HL-60 (cell line): ENCODE results near the gene BCL2.

ENCODE experiments used
- DNase-seq, 2 experiments: peaks; one replicate each; pipeline ENCODE4 v3.0.0-alpha.2; 2010 to 2020; ENCODE audit warnings: low read depth in 1 of 2, low spot score in 1 of 2
- H3K27ac ChIP-seq: fragments of 250-450 bp; sonication (Bioruptor Pico); replicated peaks from 2 replicates; pipeline ENCODE4 v1.5.1; 2020; ENCODE audit warnings: mild to moderate bottlenecking, moderate library complexity
- H3K27me3 ChIP-seq: fragments of 250-450 bp; sonication (Bioruptor Pico); 2 replicates; pipeline ENCODE4 v1.5.1; 2021; ENCODE audit warnings: mild to moderate bottlenecking, moderate library complexity; ENCODE audit not compliant: insufficient read depth, poor library complexity, severe bottlenecking
- H3K4me3 ChIP-seq: replicated peaks from 2 replicates; pipeline ENCODE4 v1.5.1; 2011; ENCODE audit warnings: mild to moderate bottlenecking, control low read depth, low read length; ENCODE audit not compliant: insufficient read depth
- GABPA ChIP-seq: IDR thresholded peaks from 2 replicates; pipeline ENCODE4 v1.6.1; 2012; ENCODE audit warnings: low read depth
- POLR2AphosphoS5 ChIP-seq: IDR thresholded peaks from 2 replicates; pipeline ENCODE4 v1.6.1; 2012; ENCODE audit warnings: low read depth
- SPI1 ChIP-seq: IDR thresholded peaks from 2 replicates; pipeline ENCODE4 v1.6.1; 2012; ENCODE audit warnings: low read depth, mild to moderate bottlenecking, borderline replicate concordance
- TF ChIP-seq, protein P1 (sequence below): IDR thresholded peaks from one replicate; pipeline ENCODE4 v1.5.1; 2011; ENCODE audit warnings: low read length, control low read depth, inconsistent platforms; ENCODE audit not compliant: insufficient read depth
- TF ChIP-seq, protein P2 (sequence below): IDR thresholded peaks from 2 replicates; pipeline ENCODE4 v1.6.1; 2012; ENCODE audit warnings: low read depth; ENCODE audit not compliant: insufficient replicate concordance

Gene BCL2

DNA sequence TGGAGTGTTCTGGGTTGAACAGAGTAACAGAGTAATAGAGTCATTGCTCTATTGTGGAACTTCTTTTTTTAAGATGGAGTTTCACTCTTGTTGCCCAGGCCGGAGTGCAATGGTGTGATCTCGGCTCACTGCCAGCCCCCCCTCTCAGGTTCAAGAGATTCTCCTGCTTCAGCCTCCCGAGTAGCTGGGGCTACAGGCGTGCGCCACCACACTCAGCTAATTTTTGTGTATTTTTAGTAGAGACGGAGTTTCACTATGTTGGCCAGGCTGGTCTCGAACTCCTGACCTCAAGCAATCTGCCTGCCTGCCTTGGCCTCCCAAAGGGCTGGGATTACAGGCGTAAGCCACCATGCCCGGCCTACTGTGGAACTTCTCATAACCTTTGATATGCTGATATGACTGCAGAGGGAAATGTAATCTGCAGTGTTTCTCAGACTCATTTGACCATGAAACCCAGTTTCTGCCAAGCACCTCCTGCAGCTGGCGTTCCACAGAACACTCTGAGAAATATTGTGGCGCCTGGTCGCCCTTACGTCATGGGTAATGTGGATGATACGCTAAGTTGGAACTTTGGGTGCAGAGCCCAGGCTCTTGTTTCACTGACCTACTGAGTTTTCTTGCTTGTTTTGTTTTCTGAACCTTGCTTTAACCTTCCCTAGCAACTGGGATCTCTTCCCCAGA is 213.8 kb downstream of the BCL2 start:
- Histone ChIP-seq H3K27me3 (no peaks in the 10 kb centered on the region), H3K4me3 (no peak overlapping the region), H3K27ac (no peak overlapping the region; the same call in 1 of the 2 replicates)
- TF ChIP-seq, protein P1, sequence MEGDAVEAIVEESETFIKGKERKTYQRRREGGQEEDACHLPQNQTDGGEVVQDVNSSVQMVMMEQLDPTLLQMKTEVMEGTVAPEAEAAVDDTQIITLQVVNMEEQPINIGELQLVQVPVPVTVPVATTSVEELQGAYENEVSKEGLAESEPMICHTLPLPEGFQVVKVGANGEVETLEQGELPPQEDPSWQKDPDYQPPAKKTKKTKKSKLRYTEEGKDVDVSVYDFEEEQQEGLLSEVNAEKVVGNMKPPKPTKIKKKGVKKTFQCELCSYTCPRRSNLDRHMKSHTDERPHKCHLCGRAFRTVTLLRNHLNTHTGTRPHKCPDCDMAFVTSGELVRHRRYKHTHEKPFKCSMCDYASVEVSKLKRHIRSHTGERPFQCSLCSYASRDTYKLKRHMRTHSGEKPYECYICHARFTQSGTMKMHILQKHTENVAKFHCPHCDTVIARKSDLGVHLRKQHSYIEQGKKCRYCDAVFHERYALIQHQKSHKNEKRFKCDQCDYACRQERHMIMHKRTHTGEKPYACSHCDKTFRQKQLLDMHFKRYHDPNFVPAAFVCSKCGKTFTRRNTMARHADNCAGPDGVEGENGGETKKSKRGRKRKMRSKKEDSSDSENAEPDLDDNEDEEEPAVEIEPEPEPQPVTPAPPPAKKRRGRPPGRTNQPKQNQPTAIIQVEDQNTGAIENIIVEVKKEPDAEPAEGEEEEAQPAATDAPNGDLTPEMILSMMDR: no peak
- TF ChIP-seq SPI1: no peak
- no peak for TF ChIP-seq POLR2AphosphoS5
- TF ChIP-seq, protein P2, sequence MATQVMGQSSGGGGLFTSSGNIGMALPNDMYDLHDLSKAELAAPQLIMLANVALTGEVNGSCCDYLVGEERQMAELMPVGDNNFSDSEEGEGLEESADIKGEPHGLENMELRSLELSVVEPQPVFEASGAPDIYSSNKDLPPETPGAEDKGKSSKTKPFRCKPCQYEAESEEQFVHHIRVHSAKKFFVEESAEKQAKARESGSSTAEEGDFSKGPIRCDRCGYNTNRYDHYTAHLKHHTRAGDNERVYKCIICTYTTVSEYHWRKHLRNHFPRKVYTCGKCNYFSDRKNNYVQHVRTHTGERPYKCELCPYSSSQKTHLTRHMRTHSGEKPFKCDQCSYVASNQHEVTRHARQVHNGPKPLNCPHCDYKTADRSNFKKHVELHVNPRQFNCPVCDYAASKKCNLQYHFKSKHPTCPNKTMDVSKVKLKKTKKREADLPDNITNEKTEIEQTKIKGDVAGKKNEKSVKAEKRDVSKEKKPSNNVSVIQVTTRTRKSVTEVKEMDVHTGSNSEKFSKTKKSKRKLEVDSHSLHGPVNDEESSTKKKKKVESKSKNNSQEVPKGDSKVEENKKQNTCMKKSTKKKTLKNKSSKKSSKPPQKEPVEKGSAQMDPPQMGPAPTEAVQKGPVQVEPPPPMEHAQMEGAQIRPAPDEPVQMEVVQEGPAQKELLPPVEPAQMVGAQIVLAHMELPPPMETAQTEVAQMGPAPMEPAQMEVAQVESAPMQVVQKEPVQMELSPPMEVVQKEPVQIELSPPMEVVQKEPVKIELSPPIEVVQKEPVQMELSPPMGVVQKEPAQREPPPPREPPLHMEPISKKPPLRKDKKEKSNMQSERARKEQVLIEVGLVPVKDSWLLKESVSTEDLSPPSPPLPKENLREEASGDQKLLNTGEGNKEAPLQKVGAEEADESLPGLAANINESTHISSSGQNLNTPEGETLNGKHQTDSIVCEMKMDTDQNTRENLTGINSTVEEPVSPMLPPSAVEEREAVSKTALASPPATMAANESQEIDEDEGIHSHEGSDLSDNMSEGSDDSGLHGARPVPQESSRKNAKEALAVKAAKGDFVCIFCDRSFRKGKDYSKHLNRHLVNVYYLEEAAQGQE: no peak
- no peak for TF ChIP-seq GABPA
- no peak for DNase-seq

DNA sequence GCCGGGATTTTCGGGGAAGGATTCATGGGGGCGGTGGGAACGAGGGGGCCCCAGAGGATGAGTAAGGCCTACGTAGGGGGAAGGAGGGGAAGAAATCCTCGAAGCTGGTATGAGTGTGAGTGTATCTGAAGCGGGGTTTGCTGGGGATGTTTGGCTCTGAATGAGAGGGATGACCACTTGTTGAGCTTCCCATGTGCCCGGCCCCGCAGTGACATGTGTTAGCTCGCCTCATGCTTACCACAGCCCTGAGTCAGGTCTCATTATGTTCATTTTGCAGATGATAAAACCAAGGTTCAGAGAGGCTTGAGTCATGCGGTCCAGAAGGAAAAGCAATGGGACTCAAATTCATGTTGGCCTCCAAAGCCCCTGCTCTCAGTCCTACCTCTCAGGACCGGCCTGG is 214.7 kb downstream of the BCL2 start:
- no peak for DNase-seq
- Histone ChIP-seq H3K27ac (no peak overlapping the region), H3K4me3 (no peak overlapping the region), H3K27me3 (no peaks in the 10 kb centered on the region)
- TF ChIP-seq POLR2AphosphoS5: no peak

DNA sequence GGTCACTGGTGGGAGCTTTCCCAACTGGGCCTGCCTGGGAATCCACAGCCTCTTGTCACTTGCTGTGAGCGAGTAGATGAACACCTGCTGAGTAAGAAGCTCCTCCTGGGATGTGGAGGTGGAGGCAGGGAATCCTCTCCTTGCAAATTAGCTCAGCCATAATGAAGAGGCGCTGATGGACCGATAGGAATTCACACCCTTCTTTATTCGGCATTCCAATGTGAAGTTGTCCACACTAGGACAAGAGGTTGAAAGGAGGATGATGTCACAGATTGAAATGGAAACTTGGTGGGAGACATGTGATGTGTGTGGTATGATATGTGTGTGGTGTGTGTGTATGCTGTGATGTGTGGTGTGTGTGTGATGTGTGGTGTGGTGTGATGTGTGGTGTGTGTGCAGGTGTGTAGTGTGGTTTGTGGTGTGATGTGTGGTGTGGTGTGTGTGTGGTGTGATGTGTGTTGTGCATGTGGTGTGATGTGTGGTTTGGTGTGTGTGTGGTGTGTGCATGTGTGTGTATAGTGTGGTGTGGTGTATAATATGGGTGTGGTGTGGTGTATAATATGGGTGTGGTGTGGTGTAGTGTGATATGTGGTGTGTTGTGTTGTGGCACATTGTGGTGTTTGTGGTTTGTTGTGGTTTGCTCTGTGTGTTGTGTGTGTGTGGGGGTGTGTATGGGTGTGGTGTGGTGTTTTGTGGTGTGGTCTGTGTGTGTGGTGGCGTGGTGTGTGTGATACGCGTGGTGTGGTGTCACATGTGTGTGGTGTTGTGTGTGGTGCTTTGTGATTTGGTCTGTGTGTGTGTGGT is 216.4 kb downstream of the BCL2 start:
- no peak for TF ChIP-seq GABPA
- DNase-seq: no peak
- no peak overlapping the region for H3K27ac ChIP-seq
- H3K4me3 ChIP-seq: no peak overlapping the region
- no peaks in the 10 kb centered on the region for H3K27me3 ChIP-seq

DNA sequence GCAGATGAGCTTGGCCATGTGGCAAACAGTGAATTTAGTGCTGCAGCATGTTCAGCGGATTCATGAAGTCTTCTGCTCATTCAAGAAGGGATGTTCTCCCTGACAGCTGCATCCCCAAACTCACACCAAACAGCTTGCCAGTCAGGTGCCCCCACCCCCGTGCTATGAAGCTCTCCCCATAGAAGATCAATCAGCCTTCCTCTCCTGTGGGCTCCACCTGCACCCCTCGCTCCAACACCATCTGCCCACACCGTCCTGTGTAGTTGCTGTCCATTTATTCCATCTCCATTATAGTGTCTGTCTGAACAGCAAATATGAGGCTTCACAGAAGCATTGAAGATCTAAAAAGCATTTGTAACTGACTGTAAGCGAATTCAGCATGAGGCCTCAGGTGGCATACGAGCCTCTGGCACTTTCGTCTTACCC is 218.9 kb downstream of the BCL2 start:
- Histone ChIP-seq H3K27ac (peak overlapping the region; percentile 95), H3K27me3 (no peaks in the 10 kb centered on the region), H3K4me3 (no peak overlapping the region)
- DNase-seq: no peak
- TF ChIP-seq, protein P1: no peak
- TF ChIP-seq, protein P2: no peak
- no peak for TF ChIP-seq SPI1
- TF ChIP-seq POLR2AphosphoS5: no peak
- no peak for TF ChIP-seq GABPA
